Bone marrow (tissue), 2 donors: ENCODE results near the gene TTLL7.
"Not testable (repeated sequence)": the region's sequence is repeated elsewhere in the genome, so short reads cannot be mapped to it uniquely, and the experiment has no call there.

Experiments
- DNase-seq, 2 donors: peaks; one replicate each; lab custom pipeline; 2025; lab: John Stamatoyannopoulos, UW

TTLL7 gene

GRCh38 chr1:83995649-83996048, 3.3 kb downstream of the TTLL7 start:
- no peak for DNase-seq

DNA sequence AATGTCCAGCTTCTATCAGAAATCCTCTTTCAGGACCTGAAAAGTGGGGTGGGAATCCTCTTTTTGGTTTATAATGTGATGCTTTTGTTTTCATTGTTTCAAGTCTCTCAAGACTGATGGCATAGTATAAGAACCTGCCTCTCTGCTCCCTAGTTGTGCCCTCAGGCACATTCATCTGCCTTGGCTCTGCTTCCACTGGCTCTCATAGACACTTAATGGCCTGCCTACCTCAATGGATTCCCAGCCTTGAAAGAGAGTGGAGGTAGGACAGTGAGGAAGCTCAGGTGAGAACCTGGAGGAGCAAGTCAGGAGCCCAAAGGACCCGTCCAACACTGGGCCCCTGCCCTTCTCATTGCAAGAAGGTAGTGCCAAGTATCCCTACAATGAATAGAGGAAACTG, 4.8 kb downstream of the TTLL7 start:
- DNase-seq = no peak

DNA sequence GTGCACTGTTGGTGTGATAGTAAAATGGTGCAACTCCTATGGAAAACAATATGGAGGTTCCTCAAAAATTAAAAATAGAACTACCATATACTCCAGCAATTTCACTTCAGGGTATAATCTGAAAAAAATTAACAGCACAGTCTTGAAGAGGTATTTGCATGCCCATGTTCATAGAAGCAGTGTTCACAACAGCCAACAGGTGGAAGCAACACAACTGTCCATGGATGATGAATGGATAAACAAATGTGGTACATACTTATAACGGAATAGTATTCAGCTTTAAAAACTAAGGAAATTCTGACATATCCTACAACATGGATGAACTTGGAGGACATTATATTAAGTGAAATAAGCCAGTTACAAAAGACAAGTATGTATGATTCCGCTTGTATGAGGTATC, 8.2 kb downstream of the TTLL7 start:
- no peak for DNase-seq

DNA sequence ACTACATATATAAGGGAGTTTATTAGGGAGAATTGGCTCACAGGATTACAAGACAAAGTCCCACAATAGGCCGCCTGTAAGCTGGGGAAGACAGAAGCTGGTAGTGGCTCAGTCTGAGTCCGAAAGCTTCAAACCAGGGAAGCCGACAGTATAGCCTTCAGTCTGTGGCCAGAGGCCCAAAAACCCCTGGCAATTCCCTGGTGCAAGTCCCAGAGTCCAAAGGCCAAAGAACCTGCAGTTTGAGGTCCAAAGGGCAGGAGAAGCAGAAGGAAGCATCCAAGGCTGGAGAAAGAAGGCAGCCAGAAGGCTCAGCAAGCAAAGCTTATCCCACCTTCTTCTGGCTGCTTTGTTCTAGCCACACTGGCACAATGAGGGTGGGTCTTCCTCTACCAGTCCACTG, 13.9 kb downstream of the TTLL7 start:
- DNase-seq = no peak

GRCh38 chr1:83983918-83984317, 15.0 kb downstream of the TTLL7 start:
- DNase-seq = not testable (repeated sequence)

- no peak for DNase-seq
Measured at GRCh38 chr1:83978056-83978455, 20.9 kb downstream of the TTLL7 start.

DNA sequence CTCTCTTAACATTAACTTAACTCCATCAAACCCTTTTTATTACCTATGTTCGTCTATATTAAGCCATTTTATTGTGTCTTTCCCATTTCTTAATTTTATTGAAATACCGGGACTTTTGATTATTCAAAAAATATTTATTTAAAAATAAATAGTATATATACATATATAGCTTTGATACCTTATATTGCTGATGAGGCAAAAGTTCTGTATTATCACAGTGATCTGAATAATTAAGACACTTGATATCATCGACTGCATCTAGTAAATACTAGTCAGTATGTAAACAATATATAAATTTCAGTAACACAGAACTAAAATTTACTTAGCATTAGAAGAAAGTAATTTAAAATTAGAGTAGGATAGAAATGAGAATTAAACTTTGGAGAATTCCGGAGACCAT, 22.0 kb downstream of the TTLL7 start:
- no peak for DNase-seq

- no peak for DNase-seq
Measured at GRCh38 chr1:83970802-83971201, 28.1 kb downstream of the TTLL7 start.

DNA sequence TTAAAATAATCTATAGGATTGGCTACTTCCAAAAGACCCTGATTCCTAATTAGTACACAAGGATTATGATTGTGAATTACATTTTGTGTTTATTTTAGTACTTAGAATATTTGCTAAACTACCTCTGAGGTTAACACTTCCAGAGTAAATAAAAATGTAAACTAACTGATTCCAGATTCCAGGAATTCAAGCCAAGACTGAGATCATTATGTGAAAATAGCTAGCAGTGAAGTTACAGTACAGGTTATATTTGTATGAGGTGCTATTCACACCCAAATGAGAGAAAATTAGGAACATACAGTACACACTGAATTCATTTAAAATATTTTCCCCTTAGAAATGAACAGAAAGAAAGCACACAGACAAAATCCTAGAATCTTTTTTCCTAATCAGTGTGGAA, 28.8 kb downstream of the TTLL7 start:
- DNase-seq = no peak

DNA sequence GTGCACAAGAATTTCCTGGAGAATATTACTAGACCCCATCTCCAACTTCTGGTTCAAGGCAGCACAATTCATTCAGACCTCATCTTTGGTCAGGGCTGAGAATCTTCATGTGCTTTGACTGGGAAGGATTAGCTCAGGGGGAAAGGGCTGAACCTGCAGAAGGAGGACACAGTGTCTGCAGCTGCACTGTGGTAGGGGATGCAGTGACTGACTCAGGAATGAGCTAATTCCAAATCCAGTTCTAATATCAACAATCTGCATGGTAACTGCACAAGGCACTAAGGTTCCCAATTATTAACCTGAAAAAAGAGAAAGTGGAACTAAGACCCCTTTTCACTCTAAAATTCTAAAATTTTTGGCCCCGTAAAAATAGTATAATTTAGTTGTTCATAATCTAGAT, 31.6 kb downstream of the TTLL7 start:
- DNase-seq = no peak

DNA sequence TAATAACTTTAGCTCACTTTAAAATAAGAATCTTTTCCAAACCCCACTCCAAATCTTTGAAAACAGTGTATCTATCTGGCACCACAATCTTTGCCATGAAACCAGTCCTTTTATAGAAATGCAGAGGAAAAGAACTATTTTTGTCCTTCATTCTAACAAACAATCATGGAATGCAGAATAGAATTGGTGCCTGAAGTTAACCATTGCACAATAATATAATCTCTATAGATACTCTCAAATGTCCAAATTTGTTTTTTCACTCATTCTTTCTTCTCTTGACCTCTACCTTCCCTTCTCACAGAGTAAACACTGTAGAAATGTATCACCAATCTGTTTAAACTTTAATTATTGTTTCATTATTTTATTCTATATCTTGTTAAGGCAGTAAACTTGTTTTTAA, 34.8 kb downstream of the TTLL7 start:
- DNase-seq = no peak

DNA sequence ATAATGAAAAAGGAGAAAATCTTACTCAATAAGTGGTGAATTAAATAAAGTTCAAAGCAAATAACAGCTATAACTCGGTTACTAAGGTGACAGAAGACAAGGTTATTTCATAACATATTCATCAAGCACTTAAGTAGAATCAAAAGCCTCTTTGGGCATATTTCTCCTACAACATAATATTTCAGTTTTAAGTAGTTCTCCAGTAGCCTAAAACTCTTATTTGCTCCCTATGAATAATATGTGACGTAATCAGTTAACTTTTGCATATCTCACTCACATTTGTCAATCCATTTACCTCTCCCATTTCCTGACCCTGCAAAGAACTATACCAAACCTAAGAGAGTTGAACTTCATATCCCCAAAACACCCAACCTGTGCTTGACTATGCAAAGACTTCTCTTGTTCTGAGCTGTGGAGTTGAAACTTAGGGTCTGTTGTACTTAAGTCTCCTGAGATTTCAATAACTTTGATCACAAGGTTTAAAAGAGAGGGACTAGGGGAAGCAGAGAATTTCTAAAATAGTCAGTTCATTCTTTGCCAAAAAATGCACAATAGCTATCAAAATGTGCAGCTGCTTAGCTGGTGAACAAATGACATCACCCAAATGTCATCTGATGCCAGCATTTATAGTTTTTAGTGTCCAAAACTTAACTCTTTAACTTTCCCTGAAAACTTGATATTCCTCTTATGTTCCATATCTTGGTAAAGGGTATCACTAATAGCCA, 37.2 kb downstream of the TTLL7 start:
- DNase-seq = no peak

- DNase-seq = no peak
Measured at GRCh38 chr1:83960669-83961277, 38.2 kb downstream of the TTLL7 start.

DNA sequence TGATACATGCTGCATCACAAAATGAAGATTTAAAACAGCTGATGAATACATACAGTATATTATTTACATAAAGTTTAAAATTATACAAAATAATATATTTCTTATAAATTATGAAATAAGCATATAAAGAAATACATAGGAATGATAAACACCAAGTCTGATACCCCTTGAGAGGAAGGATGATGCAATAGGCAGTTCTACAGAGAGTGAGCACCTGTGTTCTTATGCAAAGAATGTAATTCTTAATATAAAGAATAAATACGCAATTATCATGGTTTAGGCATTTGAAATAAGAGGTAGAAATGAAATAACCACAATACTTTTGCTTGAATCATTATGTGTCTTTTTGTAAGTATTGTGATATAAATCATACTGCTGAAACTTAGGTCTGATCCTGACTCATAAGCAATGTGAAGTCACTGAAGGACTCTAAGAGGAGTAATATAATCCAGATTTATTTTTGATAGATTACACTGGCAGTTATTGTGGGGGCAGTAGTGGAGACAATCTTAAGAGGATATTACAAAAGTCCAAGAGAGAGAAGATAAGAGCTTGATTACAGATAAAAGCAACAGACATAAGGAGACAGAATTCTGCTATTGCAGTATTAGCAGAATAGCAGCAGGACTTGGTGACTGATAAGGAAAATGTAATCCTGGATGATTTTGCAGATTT, 39.0 kb downstream of the TTLL7 start:
- DNase-seq = no peak

GRCh38 chr1:83958704-83959103, 40.2 kb downstream of the TTLL7 start:
- DNase-seq = no peak

DNA sequence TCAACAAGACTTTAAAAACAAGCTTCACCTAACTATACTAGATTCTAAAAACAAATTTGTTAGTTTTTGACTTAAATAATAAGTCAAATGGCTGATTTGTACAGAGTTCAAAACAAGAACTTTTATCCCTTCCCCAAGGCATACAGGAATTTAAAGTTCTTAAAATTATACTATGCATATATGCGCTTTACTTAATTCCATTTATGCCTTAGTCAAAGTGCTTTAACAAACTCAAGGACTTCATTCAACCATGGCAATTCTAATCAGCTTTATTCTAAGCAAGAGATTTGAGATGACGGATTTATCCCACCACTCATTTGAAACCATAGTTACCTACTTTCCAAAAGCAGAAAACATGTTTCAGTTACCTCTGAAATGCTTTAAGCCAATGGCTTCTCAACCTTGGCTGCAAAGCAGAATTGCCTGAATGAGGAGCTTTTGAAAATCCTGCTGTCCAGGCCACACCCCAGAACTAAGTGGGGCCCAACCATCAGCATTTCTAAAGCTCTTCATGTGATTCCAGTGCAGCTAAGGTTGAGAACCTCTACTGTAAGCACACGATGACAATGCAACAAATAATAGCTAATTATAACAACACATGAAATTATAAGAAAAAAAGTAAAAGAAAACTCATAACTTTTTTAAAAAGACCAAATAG, 44.6 kb downstream of the TTLL7 start:
- no peak for DNase-seq

DNA sequence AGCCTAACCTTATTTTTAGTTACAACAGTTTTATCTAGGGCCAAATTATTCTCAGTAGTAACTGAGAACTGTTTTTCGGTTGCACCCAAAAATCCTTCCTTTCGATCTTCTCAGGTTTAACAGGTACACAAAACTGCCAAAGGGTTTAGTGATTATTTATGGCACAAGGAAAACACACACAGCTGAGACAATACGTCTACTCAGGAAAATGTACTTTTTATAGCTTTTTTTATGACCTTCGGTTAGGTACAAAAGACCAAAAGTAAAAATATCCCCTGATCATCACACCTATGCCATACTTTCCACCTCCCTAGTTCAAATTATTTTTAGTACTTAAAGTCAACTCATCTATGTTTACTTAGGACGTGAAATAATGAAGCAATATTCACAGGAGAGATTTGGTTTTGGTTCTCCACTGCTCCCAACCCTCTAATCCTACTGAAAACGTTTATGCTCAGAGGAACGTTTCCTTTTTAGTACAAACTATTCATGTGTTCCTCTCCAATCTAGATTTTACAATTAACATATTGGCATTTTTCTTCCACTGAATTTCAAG, 48.7 kb downstream of the TTLL7 start:
- DNase-seq = no peak

GRCh38 chr1:83942914-83943313, 56.0 kb downstream of the TTLL7 start:
- DNase-seq = no peak

DNA sequence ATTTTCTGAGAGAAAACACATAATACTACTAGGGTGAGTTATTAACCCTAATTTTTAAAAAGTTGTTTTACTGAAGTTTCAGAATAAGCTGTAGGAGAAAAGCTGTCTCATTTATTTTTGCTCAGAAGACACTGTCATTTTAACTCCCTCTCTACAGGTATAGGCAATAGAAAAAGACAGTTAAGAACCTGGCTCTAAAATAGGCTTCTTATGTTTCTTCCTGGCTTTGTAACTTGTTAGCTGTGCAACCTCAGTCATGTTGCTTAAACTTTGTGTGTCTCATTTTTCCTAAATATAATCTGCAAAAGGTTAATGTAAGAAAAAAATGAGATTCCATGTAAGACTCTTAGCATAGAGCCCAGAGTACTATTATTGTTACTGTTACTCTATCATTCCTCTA, 64.4 kb downstream of the TTLL7 start:
- DNase-seq = no peak

GRCh38 chr1:83932693-83933092, 66.2 kb downstream of the TTLL7 start:
- no peak for DNase-seq

- DNase-seq = no peak
Measured at GRCh38 chr1:83932281-83932680, 66.7 kb downstream of the TTLL7 start.

DNA sequence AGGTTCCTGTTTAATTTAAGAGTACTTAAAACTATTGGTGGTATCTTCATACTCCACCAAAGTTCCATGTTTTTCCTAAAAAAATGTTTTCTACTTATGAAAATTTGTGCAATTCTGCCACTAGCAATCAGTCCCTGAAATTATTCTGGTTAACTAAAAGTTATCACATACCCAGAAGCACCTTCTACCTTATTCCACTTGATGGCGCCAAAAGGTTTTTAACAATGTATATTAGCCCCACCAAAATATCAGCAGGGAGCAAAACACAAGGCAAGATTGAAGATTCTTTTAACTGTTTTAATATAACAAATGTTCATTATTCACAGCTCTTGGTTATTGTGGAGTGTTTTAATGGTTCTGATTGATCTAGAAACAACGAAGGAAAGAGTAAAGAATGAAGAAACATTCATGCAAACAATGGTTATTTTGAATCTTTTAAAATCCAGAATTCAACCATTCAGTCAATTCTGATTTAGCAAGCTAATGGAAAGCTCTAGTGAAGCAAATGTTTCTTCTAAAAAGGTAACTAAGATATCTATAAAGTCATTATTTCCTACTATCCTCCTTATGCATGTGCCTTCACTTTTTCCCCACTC, 67.2 kb downstream of the TTLL7 start:
- DNase-seq = peak in 1 of 2 donors; percentile 42
